GM12875 (cell line): ENCODE measurements around the gene TTLL10.

Experiments
- H3K4me3 ChIP-seq: one replicate; pipeline ENCODE4 v1.5.1; 2011; ENCODE audit warnings: low read depth, low read length, control low read depth
- TF ChIP-seq, protein P1 (sequence below): IDR thresholded peaks from 2 replicates; pipeline ENCODE4 v1.5.1; 2011; ENCODE audit warnings: low read depth, mild to moderate bottlenecking, control low read depth, inconsistent platforms, low read length, moderate library complexity, borderline replicate concordance; ENCODE audit not compliant: insufficient read depth

TTLL10 gene

DNA sequence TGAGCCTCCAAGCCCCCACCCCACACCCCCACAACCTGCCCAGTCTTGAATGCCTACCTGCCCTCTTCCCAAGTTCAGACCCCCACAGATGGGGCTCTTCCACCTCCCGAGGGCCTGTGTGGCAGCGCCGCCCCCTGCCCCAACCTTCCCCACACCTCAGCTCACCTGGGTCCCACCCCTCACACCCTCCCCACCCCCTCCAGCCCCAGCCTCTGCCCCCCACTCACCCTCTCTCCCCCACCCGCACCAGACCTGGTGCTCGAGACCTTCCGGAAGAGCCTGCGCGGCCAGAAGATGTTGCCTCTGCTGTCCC lies 23.5 kb downstream of the TTLL10 start:
- H3K4me3 ChIP-seq: no peak overlapping the region
- TF ChIP-seq, protein P1, sequence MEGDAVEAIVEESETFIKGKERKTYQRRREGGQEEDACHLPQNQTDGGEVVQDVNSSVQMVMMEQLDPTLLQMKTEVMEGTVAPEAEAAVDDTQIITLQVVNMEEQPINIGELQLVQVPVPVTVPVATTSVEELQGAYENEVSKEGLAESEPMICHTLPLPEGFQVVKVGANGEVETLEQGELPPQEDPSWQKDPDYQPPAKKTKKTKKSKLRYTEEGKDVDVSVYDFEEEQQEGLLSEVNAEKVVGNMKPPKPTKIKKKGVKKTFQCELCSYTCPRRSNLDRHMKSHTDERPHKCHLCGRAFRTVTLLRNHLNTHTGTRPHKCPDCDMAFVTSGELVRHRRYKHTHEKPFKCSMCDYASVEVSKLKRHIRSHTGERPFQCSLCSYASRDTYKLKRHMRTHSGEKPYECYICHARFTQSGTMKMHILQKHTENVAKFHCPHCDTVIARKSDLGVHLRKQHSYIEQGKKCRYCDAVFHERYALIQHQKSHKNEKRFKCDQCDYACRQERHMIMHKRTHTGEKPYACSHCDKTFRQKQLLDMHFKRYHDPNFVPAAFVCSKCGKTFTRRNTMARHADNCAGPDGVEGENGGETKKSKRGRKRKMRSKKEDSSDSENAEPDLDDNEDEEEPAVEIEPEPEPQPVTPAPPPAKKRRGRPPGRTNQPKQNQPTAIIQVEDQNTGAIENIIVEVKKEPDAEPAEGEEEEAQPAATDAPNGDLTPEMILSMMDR: no peak

DNA sequence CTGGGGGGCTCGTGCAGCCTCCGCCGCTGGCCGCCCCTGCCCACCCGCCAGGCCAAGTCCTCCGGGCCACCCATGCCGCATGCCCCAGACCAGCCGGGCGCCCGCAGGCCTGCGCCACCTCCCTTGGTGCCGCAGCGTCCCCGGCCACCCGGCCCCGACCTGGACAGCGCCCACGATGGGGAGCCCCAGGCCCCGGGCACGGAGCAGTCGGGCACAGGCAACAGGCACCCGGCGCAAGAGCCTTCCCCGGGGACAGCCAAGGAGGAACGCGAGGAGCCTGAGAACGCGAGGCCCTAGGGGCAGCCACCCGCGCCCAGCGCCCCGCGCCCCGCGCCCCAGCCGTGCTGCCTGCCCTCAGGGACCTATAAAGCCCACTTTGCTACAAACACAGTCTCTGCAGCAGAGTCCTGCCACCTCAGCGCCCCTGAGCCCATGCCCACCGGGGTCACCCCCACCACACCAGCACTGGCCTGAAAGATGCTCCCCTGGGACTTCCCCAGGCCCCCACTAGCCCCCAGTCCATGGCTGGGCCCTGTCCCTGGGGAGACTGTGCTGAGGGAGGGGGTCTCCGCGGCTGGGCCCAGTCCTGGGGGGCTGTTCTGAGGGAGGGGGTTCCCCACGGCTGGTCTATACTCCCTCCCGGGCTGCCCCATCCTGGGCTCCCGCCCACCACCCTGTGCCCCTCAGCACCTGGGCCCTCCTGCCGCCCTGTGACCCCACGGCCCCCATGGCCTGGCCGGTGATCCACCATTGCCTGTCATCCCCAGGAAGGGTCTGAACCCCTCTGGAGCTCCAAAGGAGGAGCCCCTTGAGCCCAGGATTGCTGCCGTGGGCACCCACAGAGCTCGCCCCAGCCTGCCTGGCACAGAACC lies 24.1 kb downstream of the TTLL10 start:
- TF ChIP-seq, protein P1: no peak
- H3K4me3 ChIP-seq: no peak overlapping the region

DNA sequence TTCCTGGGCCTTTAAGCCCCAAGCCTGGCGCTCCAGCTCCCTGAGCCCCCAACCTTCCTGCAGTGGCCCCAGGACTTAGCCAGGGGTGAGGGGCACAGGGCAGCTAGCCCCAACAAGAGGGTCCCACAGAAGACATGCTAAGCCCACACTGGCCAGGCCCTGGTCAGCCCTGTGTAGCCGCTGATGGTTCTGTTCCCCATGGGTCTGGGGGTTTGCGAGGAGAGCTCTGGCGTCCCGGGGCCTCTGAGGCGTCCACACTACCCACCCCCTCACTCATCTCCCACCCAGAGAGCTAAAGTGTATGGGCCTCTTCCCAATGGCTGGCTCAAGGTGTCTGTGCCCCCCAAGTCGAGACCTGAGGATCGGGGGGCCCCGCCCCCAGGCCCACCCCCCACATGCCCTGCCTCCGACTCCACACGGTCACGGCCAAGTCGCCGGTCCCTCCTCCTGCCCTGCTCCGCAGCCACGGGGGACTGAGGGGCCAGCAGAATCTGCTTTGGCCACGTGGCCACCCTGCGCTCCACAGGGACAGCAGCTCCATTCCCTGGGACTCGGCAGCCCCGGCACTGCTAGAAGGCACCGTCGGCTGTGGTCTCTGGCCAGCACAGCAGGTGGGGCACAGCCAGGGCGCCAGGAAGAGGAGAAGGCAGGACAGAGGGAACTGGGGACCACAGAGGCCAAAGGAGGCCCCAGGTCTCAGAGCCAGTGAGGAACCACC lies 24.9 kb downstream of the TTLL10 start:
- TF ChIP-seq, protein P1: no peak
- no peak overlapping the region for H3K4me3 ChIP-seq

- TF ChIP-seq, protein P1: no peak
- no peak overlapping the region for H3K4me3 ChIP-seq
These were observed 25.7 kb downstream of the TTLL10 start for GRCh38 chr1:1199141-1199960.

DNA sequence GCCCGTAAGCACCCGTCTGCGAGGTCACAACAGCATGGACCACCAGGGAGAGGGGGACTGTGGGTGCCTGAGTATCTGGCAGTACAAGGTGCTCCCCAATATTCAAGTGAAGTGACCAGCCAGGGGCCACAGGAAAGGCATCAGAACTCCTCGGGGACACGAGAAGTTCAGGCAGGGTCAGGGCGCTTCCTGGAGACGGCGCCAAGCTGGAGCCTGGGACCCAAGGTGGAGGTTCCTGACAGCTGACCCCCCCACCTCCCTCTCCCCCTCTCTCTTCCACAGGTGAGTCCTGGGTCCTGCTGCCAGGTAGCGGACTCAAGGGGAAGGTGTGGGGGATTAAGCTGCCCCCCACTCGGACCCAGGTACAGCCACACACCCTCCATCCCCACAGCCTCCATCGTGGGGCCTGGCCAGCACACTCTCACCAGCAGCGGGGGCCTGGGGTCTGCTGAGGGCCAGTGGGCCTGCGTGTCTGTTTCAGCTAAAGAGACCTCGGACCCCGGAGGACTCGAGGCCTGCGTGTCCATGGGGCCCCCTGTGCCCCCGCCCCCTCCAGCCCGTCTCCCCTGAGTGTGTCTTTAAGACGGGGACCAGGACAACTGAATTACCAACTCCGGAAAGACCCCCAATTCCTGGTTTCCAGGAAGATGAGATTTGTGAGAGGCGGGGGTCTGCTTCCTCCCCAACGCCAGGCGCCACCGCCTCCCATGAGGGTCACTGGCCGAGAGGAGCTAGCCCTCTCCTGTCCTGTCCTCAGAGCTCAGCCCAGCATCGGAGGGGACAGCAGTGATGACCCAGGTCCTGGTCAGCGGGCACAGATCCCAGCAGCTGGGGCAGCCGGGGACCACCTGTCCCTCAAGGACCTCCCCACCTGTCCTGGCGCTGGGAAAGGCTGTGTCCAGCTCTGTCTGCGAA lies 26.5 kb downstream of the TTLL10 start:
- no peak overlapping the region for H3K4me3 ChIP-seq
- TF ChIP-seq, protein P1: no peak

DNA sequence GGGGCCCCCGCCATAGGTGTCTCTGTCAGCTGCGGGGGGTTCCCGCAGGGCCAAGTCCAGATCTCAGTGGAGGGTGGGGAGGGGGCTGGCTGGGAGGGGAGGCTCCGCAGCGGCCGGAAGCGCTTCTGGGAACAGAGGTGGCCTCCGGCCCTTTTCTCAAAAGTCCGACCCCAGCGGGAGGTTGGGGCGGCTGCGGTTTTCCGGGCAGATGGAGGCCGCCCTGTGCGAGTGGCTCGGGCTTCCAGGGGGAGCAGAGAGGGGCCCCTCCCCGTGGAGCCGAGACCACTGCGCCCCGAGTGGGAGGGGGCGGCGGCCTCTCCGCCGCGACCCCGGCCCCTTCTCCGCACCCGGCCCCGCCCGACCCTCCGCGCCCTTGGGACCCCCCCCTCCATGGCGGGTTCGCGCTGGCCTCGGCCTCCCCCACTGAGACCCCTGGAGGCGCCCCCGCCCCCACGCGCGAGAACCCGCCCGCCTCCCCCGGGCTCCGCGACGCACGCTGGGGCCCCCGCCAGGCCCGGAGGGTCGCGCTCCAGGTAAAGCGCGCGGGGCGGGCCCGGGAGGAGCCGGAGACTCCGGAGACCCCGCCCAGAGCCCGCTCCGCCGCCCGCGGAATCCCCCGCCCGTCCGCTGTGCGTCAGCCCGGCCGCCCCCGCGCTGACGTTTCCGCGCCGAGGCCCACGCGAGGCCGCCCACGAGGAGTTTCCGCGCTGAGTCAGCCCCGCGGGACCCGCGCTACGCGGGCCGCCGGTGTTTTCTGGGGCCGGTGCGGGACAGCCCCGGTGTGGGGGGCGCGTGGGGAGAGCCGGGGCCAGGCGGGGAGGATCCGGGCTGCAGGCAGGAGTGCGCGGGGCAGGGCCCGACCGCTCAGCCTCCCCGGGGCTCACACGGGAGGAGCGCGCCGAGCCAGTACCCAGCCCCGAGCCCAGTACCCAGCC lies 27.5 kb downstream of the TTLL10 start:
- H3K4me3 ChIP-seq: peak overlapping the region; percentile 21

More for the DNA sequence above, 27.5 kb downstream of the TTLL10 start:
- TF ChIP-seq, protein P1: no peak
